BLaER1 (cell line): Measurements from ENCODE around the gene ACOT7.
A peak's percentile ranks its signal among the peaks of the same experiment; 100 is the strongest.
"Not testable (repeated sequence)": the region's sequence is repeated elsewhere in the genome, so short reads cannot be mapped to it uniquely, and the experiment has no call there.

Experiments
- H3K27ac ChIP-seq: shearing (Covaris generic); formaldehyde crosslinking; 2 replicates; pipeline ENCODE4 v1.8.1; 2022
- H3K27me3 ChIP-seq: shearing (Covaris generic); formaldehyde crosslinking; 2 replicates; pipeline ENCODE4 v1.8.1; 2022
- H3K36me3 ChIP-seq: shearing (Covaris generic); formaldehyde crosslinking; 2 replicates; pipeline ENCODE4 v1.8.1; 2022
- H3K4me1 ChIP-seq: shearing (Covaris generic); formaldehyde crosslinking; 2 replicates; pipeline ENCODE4 v1.8.1; 2022
- H3K4me2 ChIP-seq: shearing (Covaris generic); formaldehyde crosslinking; 2 replicates; pipeline ENCODE4 v1.8.1; 2022
- H3K4me3 ChIP-seq: shearing (Covaris generic); formaldehyde crosslinking; 2 replicates; pipeline ENCODE4 v1.8.1; 2022
- H3K9ac ChIP-seq: shearing (Covaris generic); formaldehyde crosslinking; 2 replicates; pipeline ENCODE4 v1.8.1; 2022
- H3K9me3 ChIP-seq: shearing (Covaris generic); formaldehyde crosslinking; 2 replicates; pipeline ENCODE4 v1.8.1; 2022
- H4K20me1 ChIP-seq: shearing (Covaris generic); formaldehyde crosslinking; 2 replicates; pipeline ENCODE4 v1.8.1; 2022
- Cebpa-rat ChIP-seq: shearing (Covaris generic); IDR thresholded peaks from 2 replicates; pipeline ENCODE4 v1.8.1; 2022

Gene ACOT7

GRCh38 chr1:6310116-6310848, 83.3 kb downstream of the ACOT7 start:
- no peak for TF ChIP-seq Cebpa-rat
- peaks cover 31% of the 10 kb centered on the region for H3K9me3 ChIP-seq
- peaks cover 69% of the 10 kb centered on the region for H3K36me3 ChIP-seq
- H4K20me1 ChIP-seq, result no peaks in the 10 kb centered on the region
- H3K4me2 ChIP-seq, result no peak overlapping the region
- no peak overlapping the region for H3K9ac ChIP-seq
- no peak overlapping the region for H3K27ac ChIP-seq
- no peaks in the 10 kb centered on the region for H3K4me1 ChIP-seq
- H3K4me3 ChIP-seq, result no peak overlapping the region
- H3K27me3 ChIP-seq, result no peaks in the 10 kb centered on the region

DNA sequence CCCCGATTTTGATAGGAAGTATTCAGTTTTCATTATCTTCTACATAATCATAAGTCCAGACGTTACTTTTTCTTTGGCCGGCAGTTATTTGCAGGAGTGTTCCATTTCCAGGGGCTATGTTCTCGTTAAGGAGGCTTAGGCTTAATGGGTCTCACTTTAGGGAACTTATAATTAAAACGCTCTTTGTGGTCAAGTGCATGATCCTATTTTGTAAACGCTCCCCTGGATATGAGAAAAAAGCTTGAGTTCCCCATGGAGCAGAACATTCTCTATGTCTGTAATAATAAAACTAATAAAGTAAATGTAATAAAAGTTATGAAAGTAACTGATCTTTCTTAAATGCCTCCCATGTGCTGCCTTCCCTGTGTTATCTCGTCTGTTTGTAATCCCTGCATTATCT, 84.0 kb downstream of the ACOT7 start:
- Histone ChIP-seq H3K9me3 (peaks cover 31% of the 10 kb centered on the region), H3K9ac (no peak overlapping the region), H3K4me2 (no peak overlapping the region), H3K27me3 (no peaks in the 10 kb centered on the region), H3K27ac (no peak overlapping the region), H3K36me3 (peaks cover 62% of the 10 kb centered on the region), H4K20me1 (no peaks in the 10 kb centered on the region), H3K4me3 (no peak overlapping the region), H3K4me1 (no peaks in the 10 kb centered on the region)
- TF ChIP-seq Cebpa-rat, result no peak

GRCh38 chr1:6308449-6308848, 85.1 kb downstream of the ACOT7 start:
- no peak overlapping the region for H3K9ac ChIP-seq
- peaks cover 31% of the 10 kb centered on the region for H3K9me3 ChIP-seq
- no peak overlapping the region for H3K4me3 ChIP-seq
- peaks cover 6% of the 10 kb centered on the region for H3K4me1 ChIP-seq
- H3K4me2 ChIP-seq, result no peak overlapping the region
- H3K27ac ChIP-seq, result no peak overlapping the region
- TF ChIP-seq Cebpa-rat, result no peak
- no peaks in the 10 kb centered on the region for H3K27me3 ChIP-seq
- no peaks in the 10 kb centered on the region for H4K20me1 ChIP-seq
- peaks cover 56% of the 10 kb centered on the region for H3K36me3 ChIP-seq

DNA sequence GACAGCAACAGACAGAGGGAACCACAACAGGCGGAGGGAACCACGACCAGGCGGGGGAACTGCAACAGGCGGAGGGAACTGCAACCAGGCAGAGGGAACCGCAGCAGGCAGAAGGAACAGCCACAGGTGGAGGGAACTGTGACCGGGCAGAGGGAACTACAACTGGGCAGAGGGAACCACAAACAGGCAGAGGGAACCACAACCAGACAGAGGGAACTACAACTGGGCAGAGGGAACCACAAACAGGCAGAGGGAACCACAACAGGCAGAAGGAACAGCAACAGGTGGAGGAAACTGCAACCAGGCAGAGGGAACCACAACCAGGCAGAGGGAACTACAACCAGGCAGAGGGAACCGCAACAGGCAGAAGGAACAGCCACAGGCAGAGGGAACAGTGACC, 85.9 kb downstream of the ACOT7 start:
- not testable (repeated sequence) for H4K20me1 ChIP-seq, H3K27ac ChIP-seq, H3K4me3 ChIP-seq, H3K27me3 ChIP-seq, H3K9ac ChIP-seq, H3K4me2 ChIP-seq
- Histone ChIP-seq H3K4me1 (peaks cover 14% of the 10 kb centered on the region), H3K36me3 (peaks cover 51% of the 10 kb centered on the region), H3K9me3 (peaks cover 31% of the 10 kb centered on the region)

DNA sequence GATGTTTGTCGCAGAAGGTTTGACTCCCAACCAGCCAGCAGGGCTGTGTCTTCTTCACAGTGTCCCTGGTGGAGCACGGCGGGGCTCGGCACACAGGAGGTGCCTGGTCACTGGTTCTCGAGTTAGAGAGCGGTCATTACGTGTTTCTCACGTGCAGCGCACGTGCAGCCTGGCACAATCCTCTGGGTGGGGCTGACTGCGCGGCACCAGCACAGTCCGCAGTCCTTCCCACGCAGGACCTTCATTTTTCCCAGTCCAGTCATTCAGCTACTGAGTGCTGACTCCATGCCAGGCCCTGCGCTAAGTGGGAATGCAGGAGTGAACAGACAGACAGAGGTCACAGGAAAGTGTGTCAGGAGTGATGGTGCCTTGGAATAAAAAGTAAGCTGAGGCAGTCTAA, 86.5 kb downstream of the ACOT7 start:
- H3K27ac ChIP-seq, result no peak overlapping the region
- no peaks in the 10 kb centered on the region for H3K27me3 ChIP-seq
- H3K9ac ChIP-seq, result no peak overlapping the region
- peaks cover 55% of the 10 kb centered on the region for H3K36me3 ChIP-seq
- no peak overlapping the region for H3K4me2 ChIP-seq
- peaks cover 20% of the 10 kb centered on the region for H3K4me1 ChIP-seq
- no peak overlapping the region for H3K4me3 ChIP-seq
- no peaks in the 10 kb centered on the region for H4K20me1 ChIP-seq
- TF ChIP-seq Cebpa-rat, result no peak
- peaks cover 31% of the 10 kb centered on the region for H3K9me3 ChIP-seq

- Histone ChIP-seq H3K27me3 (no peaks in the 10 kb centered on the region), H3K36me3 (peaks cover 63% of the 10 kb centered on the region), H3K4me2 (peak overlapping the region; percentile 56), H3K4me3 (no peak overlapping the region), H3K9me3 (peaks cover 24% of the 10 kb centered on the region), H4K20me1 (no peaks in the 10 kb centered on the region), H3K9ac (peak overlapping the region; percentile 40), H3K4me1 (peaks cover 21% of the 10 kb centered on the region), H3K27ac (peak overlapping the region; percentile 56)
- TF ChIP-seq Cebpa-rat, result no peak
Observed at GRCh38 chr1:6303397-6304012, 90.1 kb downstream of the ACOT7 start.

GRCh38 chr1:6302568-6302967, 91.0 kb downstream of the ACOT7 start:
- Histone ChIP-seq H3K9ac (peak overlapping the region; percentile 57), H3K36me3 (peaks cover 55% of the 10 kb centered on the region), H3K4me2 (peak overlapping the region; percentile 56; the same call in 1 of the 2 replicates), H3K4me3 (no peak overlapping the region), H3K9me3 (peaks cover 15% of the 10 kb centered on the region), H4K20me1 (no peaks in the 10 kb centered on the region), H3K27ac (peak overlapping the region; percentile 30; the same call in 1 of the 2 replicates), H3K4me1 (peaks cover 21% of the 10 kb centered on the region), H3K27me3 (no peaks in the 10 kb centered on the region)
- TF ChIP-seq Cebpa-rat, result no peak

GRCh38 chr1:6301526-6301925, 92.0 kb downstream of the ACOT7 start:
- Histone ChIP-seq H3K9ac (no peak overlapping the region), H3K27me3 (no peaks in the 10 kb centered on the region), H3K27ac (no peak overlapping the region), H4K20me1 (no peaks in the 10 kb centered on the region), H3K4me1 (peaks cover 21% of the 10 kb centered on the region), H3K36me3 (peaks cover 45% of the 10 kb centered on the region), H3K4me2 (no peak overlapping the region), H3K9me3 (peaks cover 4% of the 10 kb centered on the region), H3K4me3 (no peak overlapping the region)
- TF ChIP-seq Cebpa-rat, result no peak

- no peak for TF ChIP-seq Cebpa-rat
- Histone ChIP-seq H3K27me3 (no peaks in the 10 kb centered on the region), H3K4me2 (no peak overlapping the region), H3K4me3 (no peak overlapping the region), H4K20me1 (no peaks in the 10 kb centered on the region), H3K27ac (no peak overlapping the region), H3K9ac (no peak overlapping the region), H3K4me1 (peaks cover 27% of the 10 kb centered on the region), H3K9me3 (no peaks in the 10 kb centered on the region; the same call in 1 of the 2 replicates), H3K36me3 (peaks cover 40% of the 10 kb centered on the region)
Observed at GRCh38 chr1:6300342-6301048, 93.1 kb downstream of the ACOT7 start.
